PFSK-1 (cell line): Measurements from ENCODE around the gene SCAMP1.

ENCODE experiments used
- FOXP2 ChIP-seq: optimal IDR thresholded peaks from 2 replicates; pipeline ENCODE3; 2011; ENCODE audit warnings: borderline replicate concordance, control low read depth, inconsistent platforms; ENCODE audit not compliant: insufficient read depth; ENCODE audit errors: extremely low read length, extremely low read depth
- POLR2AphosphoS5 ChIP-seq: IDR thresholded peaks from 2 replicates; pipeline ENCODE4 v1.6.1; 2012; ENCODE audit warnings: low read depth, mild to moderate bottlenecking, control low read depth, low read length, moderate library complexity
- REST ChIP-seq, 2 experiments: IDR thresholded peaks; 2 replicates each; pipeline versions ENCODE4 v1.6.1 to v1.8.0; 2011 to 2012; ENCODE audit warnings: low read depth in 2 of 2, low read length in 2 of 2, control low read depth in 1 of 2, inconsistent platforms in 1 of 2, mild to moderate bottlenecking in 1 of 2, moderate library complexity in 1 of 2; ENCODE audit not compliant: insufficient read depth in 1 of 2
- SIN3A ChIP-seq: IDR thresholded peaks from 2 replicates; pipeline ENCODE4 v1.6.1; 2012; ENCODE audit warnings: mild to moderate bottlenecking, low read length, moderate library complexity, borderline replicate concordance; ENCODE audit not compliant: insufficient read depth
- TAF1 ChIP-seq: IDR thresholded peaks from 2 replicates; pipeline ENCODE4 v1.6.1; 2012; ENCODE audit warnings: low read length, control low read depth, borderline replicate concordance; ENCODE audit not compliant: insufficient read depth

SCAMP1 gene

GRCh38 chr5:78323241-78323640 lies 37.2 kb upstream of the SCAMP1 start:
- TF ChIP-seq POLR2AphosphoS5 (no peak), FOXP2 (no peak), REST (IDR thresholded peaks at IDR 0.05; ENCODE audit: insufficient read depth in 1 of 2, low read depth in 2 of 2, low read length in 2 of 2) (no peak), SIN3A (no peak)

GRCh38 chr5:78326930-78327329 lies 33.5 kb upstream of the SCAMP1 start:
- no peak for TF ChIP-seq SIN3A
- TF ChIP-seq POLR2AphosphoS5, result no peak
- TF ChIP-seq TAF1, result no peak
- TF ChIP-seq REST (IDR thresholded peaks at IDR 0.05; ENCODE audit: insufficient read depth in 1 of 2, low read depth in 2 of 2, low read length in 2 of 2), result no peak
- TF ChIP-seq FOXP2, result no peak

- TF ChIP-seq REST (IDR thresholded peaks at IDR 0.05; ENCODE audit: insufficient read depth in 1 of 2, low read depth in 2 of 2, low read length in 2 of 2) (no peak), FOXP2 (no peak), POLR2AphosphoS5 (no peak), TAF1 (no peak), SIN3A (no peak)
Measured at GRCh38 chr5:78327761-78328510, 32.5 kb upstream of the SCAMP1 start.

GRCh38 chr5:78328585-78329173 lies 31.7 kb upstream of the SCAMP1 start:
- no peak for TF ChIP-seq SIN3A
- TF ChIP-seq REST (IDR thresholded peaks at IDR 0.05; ENCODE audit: insufficient read depth in 1 of 2, low read depth in 2 of 2, low read length in 2 of 2), result no peak
- no peak for TF ChIP-seq TAF1
- no peak for TF ChIP-seq FOXP2
- no peak for TF ChIP-seq POLR2AphosphoS5
